Measurements from ENCODE around the gene RFXANK.

- TF ChIP-seq RARB (CRISPR knock-in tag; IDR thresholded peaks at IDR 0.05) (no peak), PATZ1 (CRISPR knock-in tag; IDR thresholded peaks at IDR 0.05; ENCODE audit: borderline replicate concordance) (no peak), ARNTL (CRISPR knock-in tag; IDR thresholded peaks at IDR 0.05; ENCODE audit: borderline replicate concordance, low read depth) (no peak), ZFP3 (CRISPR knock-in tag; IDR thresholded peaks at IDR 0.05) (no peak), CSRNP3 (CRISPR knock-in tag; IDR thresholded peaks at IDR 0.05) (no peak), TCF4 (CRISPR knock-in tag; IDR thresholded peaks at IDR 0.05; ENCODE audit: borderline replicate concordance) (no peak)
Observed at GRCh38 chr19:19159534-19159933, 32.5 kb upstream of the RFXANK start.

Measured in SK-N-SH treated with all-trans-retinoic acid at 6 μM for 48 hours (cell line).